HepG2 (cell line): ENCODE results near the gene CHMP4B. TPM values are rescaled to one million over a fixed set of nuclear protein-coding genes. Genes with fewer than 3 reads are reported as not detected.
A peak's percentile ranks its signal among the peaks of the same experiment; 100 is the strongest.

Source experiments
- ATAC-seq: fragments of 200-7000 bp; cut with Tn5 transposase; 3 replicates; pipeline ENCODE4 v1.9.1; 2020; ENCODE audit warnings: mild to moderate bottlenecking, moderate library complexity
- BruUV-seq: library from RNA; stranded (reverse); fragments of 400-500 nt; replicated peaks from 2 replicates; lab custom pipeline; 2021; lab: Mats Ljungman, UMichigan
- CTCF ChIA-PET: fragments of 300-600 bp; formaldehyde crosslinking; extraction: SDS; loops from one replicate; lab custom pipeline; 2021; ENCODE audit warnings: low total read pairs, inconsistent platforms, low intra/inter-chr PET ratio; lab: Yijun Ruan, JAX
- POLR2A ChIA-PET: fragments of 350-600 bp; sonication (Branson Sonifier 250); formaldehyde crosslinking; loops from one replicate; lab custom pipeline; 2020; ENCODE audit warnings: antibody characterized with exemption, inconsistent platforms; lab: Yijun Ruan, JAX
- DNase-seq: peaks from one replicate; pipeline ENCODE4 v3.0.0-alpha.2; 2015; ENCODE audit warnings: low spot score
- FAIRE-seq: peaks from 3 replicates; lab custom pipeline; 2011; peaks lifted over from hg19 to GRCh38; lab: Jason Lieb, UNC
- H2AFZ ChIP-seq: one replicate; pipeline ENCODE4 v1.6.1; 2011; ENCODE audit warnings: low read length, inconsistent platforms
- H3K27ac ChIP-seq: fragments of 300-600 bp; 3 replicates; pipeline ENCODE4 v1.8.0; 2011; ENCODE audit warnings: mixed run types, mild to moderate bottlenecking, mixed read lengths, low read length, inconsistent platforms; ENCODE audit not compliant: insufficient read depth; ENCODE audit errors: extremely low read length
- H3K27me3 ChIP-seq, 2 experiments: fragments of 200-600 bp in 1 of 2; 2 replicates in 1 of 2; 3 replicates in 1 of 2; pipeline versions ENCODE4 v1.6.0 to v1.8.0; 2011; ENCODE audit warnings: low read length in 2 of 2, mild to moderate bottlenecking in 2 of 2, moderate library complexity in 2 of 2, inconsistent platforms in 1 of 2; ENCODE audit not compliant: insufficient read depth in 2 of 2, control insufficient read depth in 1 of 2
- H3K36me3 ChIP-seq, 2 experiments: fragments of 200-600 bp in 1 of 2; replicated peaks in 1 of 2; 2 replicates in 1 of 2; 3 replicates in 1 of 2; pipeline versions ENCODE4 v1.5.1 to v1.8.0; 2011; ENCODE audit warnings: low read length in 2 of 2, inconsistent platforms in 1 of 2; ENCODE audit not compliant: insufficient read depth in 2 of 2, control insufficient read depth in 1 of 2
- H3K4me1 ChIP-seq: 2 replicates; pipeline ENCODE4 v1.5.1; 2012; ENCODE audit warnings: low read length, inconsistent platforms; ENCODE audit not compliant: insufficient read depth
- H3K4me2 ChIP-seq: 2 replicates; pipeline ENCODE4 v1.6.0; 2011; ENCODE audit warnings: low read depth, low read length, inconsistent platforms
- H3K4me3 ChIP-seq, 3 experiments: fragments of 200-600 bp in 1 of 3; sonication (generic), shearing (Covaris generic) in 1 of 3; replicated peaks in 1 of 3; 2 replicates each; pipeline ENCODE4 v1.5.1; 2011 to 2016; ENCODE audit warnings: low read length in 3 of 3, inconsistent platforms in 2 of 3, low read depth in 2 of 3, mild to moderate bottlenecking in 2 of 3, control low read depth in 1 of 3, mixed read lengths in 1 of 3; ENCODE audit not compliant: insufficient read depth in 1 of 3
- H3K79me2 ChIP-seq: one replicate; pipeline ENCODE4 v1.6.1; 2011; ENCODE audit warnings: low read length, inconsistent platforms; ENCODE audit not compliant: insufficient read depth
- H3K9ac ChIP-seq: 2 replicates; pipeline ENCODE4 v1.6.0; 2011; ENCODE audit warnings: mild to moderate bottlenecking, low read depth, low read length, inconsistent platforms; ENCODE audit not compliant: insufficient read depth
- H3K9me3 ChIP-seq: 2 replicates; pipeline ENCODE4 v1.5.1; 2012; ENCODE audit warnings: mild to moderate bottlenecking, low read length
- H4K20me1 ChIP-seq: 2 replicates; pipeline ENCODE4 v1.6.0; 2011; ENCODE audit warnings: inconsistent platforms, mild to moderate bottlenecking, low read length, moderate library complexity; ENCODE audit not compliant: insufficient read depth
- ARNT2 ChIP-seq: sonication (generic); formaldehyde crosslinking; IDR thresholded peaks from 2 replicates; pipeline ENCODE4 v1.8.0; 2022; ENCODE audit warnings: mild to moderate bottlenecking, low read depth, missing genetic modification reagents, moderate library complexity
- FOXO1 ChIP-seq: sonication (generic); formaldehyde crosslinking; IDR thresholded peaks from 2 replicates; pipeline ENCODE4 v1.4.0; 2020; ENCODE audit warnings: missing genetic modification reagents
- GABPA ChIP-seq, 2 experiments: IDR thresholded peaks; 2 replicates each; pipeline ENCODE4 v1.6.1; 2011 to 2016; ENCODE audit warnings: low read depth in 2 of 2, low read length in 1 of 2, missing biosample characterization in 1 of 2, missing genetic modification characterization in 1 of 2
- HINFP ChIP-seq: sonication (generic); formaldehyde crosslinking; IDR thresholded peaks from 2 replicates; pipeline ENCODE4 v1.4.0; 2020; ENCODE audit warnings: low read depth, mild to moderate bottlenecking, missing genetic modification reagents
- IKZF5 ChIP-seq: IDR thresholded peaks from 2 replicates; pipeline ENCODE4 v1.6.1; 2018; ENCODE audit warnings: missing genetic modification reagents, mild to moderate bottlenecking, missing compliant biosample characterization
- MED1 ChIP-seq: sonication (generic); formaldehyde crosslinking; IDR thresholded peaks from 2 replicates; pipeline ENCODE4 v1.4.0; 2020; ENCODE audit warnings: missing genetic modification reagents
- MLLT10 ChIP-seq: sonication (generic); formaldehyde crosslinking; IDR thresholded peaks from 2 replicates; pipeline ENCODE4 v1.4.0; 2020; ENCODE audit warnings: missing genetic modification reagents
- MYNN ChIP-seq: sonication (generic); formaldehyde crosslinking; IDR thresholded peaks from 2 replicates; pipeline ENCODE4 v1.4.0; 2020; ENCODE audit warnings: mild to moderate bottlenecking, low read depth, missing genetic modification reagents
- NFKB2 ChIP-seq: sonication (generic); formaldehyde crosslinking; IDR thresholded peaks from 2 replicates; pipeline ENCODE4 v1.4.0; 2020; ENCODE audit warnings: missing genetic modification reagents, borderline replicate concordance
- PCBP1 ChIP-seq: fragments of 200-400 bp; formaldehyde crosslinking; IDR thresholded peaks from 2 replicates; pipeline ENCODE4 v1.6.1; 2017; ENCODE audit warnings: mild to moderate bottlenecking, low read depth, low read length, borderline replicate concordance
- RARG ChIP-seq: sonication (generic); formaldehyde crosslinking; IDR thresholded peaks from 2 replicates; pipeline ENCODE4 v1.4.0; 2020; ENCODE audit warnings: low read depth, mild to moderate bottlenecking, missing genetic modification reagents
- SNAPC2 ChIP-seq: sonication (generic); formaldehyde crosslinking; IDR thresholded peaks from 2 replicates; pipeline ENCODE4 v1.8.1; 2022; ENCODE audit warnings: mild to moderate bottlenecking, missing genetic modification reagents
- SOX5 ChIP-seq: IDR thresholded peaks from 2 replicates; pipeline ENCODE4 v1.6.1; 2016; ENCODE audit warnings: borderline replicate concordance
- SRSF4 ChIP-seq: fragments of 200-400 bp; formaldehyde crosslinking; IDR thresholded peaks from one replicate; pipeline ENCODE4 v1.6.1; 2018; ENCODE audit warnings: mild to moderate bottlenecking, low read depth, low read length, moderate library complexity; ENCODE audit not compliant: poor library complexity, severe bottlenecking
- SRSF9 ChIP-seq: fragments of 200-400 bp; formaldehyde crosslinking; IDR thresholded peaks from 2 replicates; pipeline ENCODE4 v1.6.1; 2018; ENCODE audit warnings: borderline replicate concordance, mild to moderate bottlenecking, low read depth, low read length; ENCODE audit not compliant: insufficient read depth, poor library complexity, severe bottlenecking
- ZNF317 ChIP-seq: sonication (generic); formaldehyde crosslinking; IDR thresholded peaks from 2 replicates; pipeline ENCODE4 v1.5.0; 2020; ENCODE audit warnings: mild to moderate bottlenecking, missing genetic modification reagents
- ZNF331 ChIP-seq: sonication (generic); formaldehyde crosslinking; IDR thresholded peaks from 2 replicates; pipeline ENCODE4 v1.4.0; 2020; ENCODE audit warnings: missing genetic modification reagents
- ZNF451 ChIP-seq: sonication (generic); formaldehyde crosslinking; IDR thresholded peaks from 2 replicates; pipeline ENCODE4 v1.5.0; 2020; ENCODE audit warnings: mild to moderate bottlenecking, missing genetic modification reagents
- ZNF543 ChIP-seq: sonication (generic); formaldehyde crosslinking; IDR thresholded peaks from 2 replicates; pipeline ENCODE4 v1.4.0; 2020; ENCODE audit warnings: mild to moderate bottlenecking, missing genetic modification reagents
- ZNF777 ChIP-seq: sonication (generic); formaldehyde crosslinking; IDR thresholded peaks from 2 replicates; pipeline ENCODE4 v1.4.0; 2020; ENCODE audit warnings: missing genetic modification reagents
- WGBS: methylation state at CpG from one replicate; pipeline ENCODE4 v1.1.6; 2017; ENCODE audit warnings: low lambda C conversion rate; 5-methylcytosine and 5-hydroxymethylcytosine counted together
- in situ Hi-C: cut with HindIII; loops from 2 replicates; pipeline ENCODE4 v1.10.0; 2017; ENCODE audit warnings: low pct_unique_long_range_greater_than_20kb; ENCODE audit not compliant: extremely low pct_ligation_motif_present
- intact Hi-C: fragments of 100-400 bp; cut with micrococcal nuclease; formaldehyde crosslinking; loops from one replicate; pipeline ENCODE4 v1.10.0; 2022; ENCODE audit not compliant: unreplicated experiment
- polyA plus RNA-seq, 8 experiments: library from polyadenylated mRNA; depleted of rRNA in 3 of 8; stranded (reverse) in 7 of 8; unstranded in 1 of 8; fragments of >200 nt; fragmentation: Illumina TruSeq in 4 of 8; extraction: Trizol in 4 of 8; gene quantifications; 2 replicates each; pipeline versions ENCODE4 v1.2.1 to v1.2.3, GENCODE V29; 2011 to 2016; ENCODE audit warnings: low read depth in 4 of 8, missing spikeins in 1 of 8, mixed read lengths in 1 of 8; ENCODE audit not compliant: insufficient read depth in 1 of 8
- total RNA-seq, 5 experiments: library from RNA; depleted of rRNA; stranded (reverse); fragments of >200 nt; fragmentation: Illumina TruSeq; extraction: Trizol; gene quantifications; 2 replicates each; pipeline ENCODE4 v1.2.3, GENCODE V29; 2016; ENCODE audit warnings: low read depth in 1 of 5

The CHMP4B gene
- total and polyA plus RNA-seq, 2 of the 13 experiments (the other 11 are each of a cell fraction or from before 2014, with no cell fraction given) = 40.1 to 45.6 TPM

GRCh38 chr20:33783256-33783655 lies 27.9 kb upstream of the CHMP4B start:
- ChIA-PET CTCF (no interaction called here), POLR2A (no interaction called here)
- 73% methylated on average over 5 of the region's 5 CpGs for WGBS
- H3K4me2 ChIP-seq = no peak overlapping the region
- H3K4me1 ChIP-seq = peaks cover 10% of the 10 kb centered on the region
- FAIRE-seq (no peak), DNase-seq (no peak), ATAC-seq (no peak)
- H4K20me1 ChIP-seq = no peaks in the 10 kb centered on the region
- TF ChIP-seq FOXO1 (CRISPR knock-in tag) (no peak), MED1 (CRISPR knock-in tag) (no peak), ZNF777 (CRISPR knock-in tag) (no peak), ZNF451 (CRISPR knock-in tag) (no peak), HINFP (no peak), MYNN (CRISPR knock-in tag) (no peak), SRSF9 (no peak), ZNF317 (CRISPR knock-in tag) (no peak), ZNF543 (CRISPR knock-in tag) (no peak)
- in situ Hi-C loops = no loop called here
- H2AFZ ChIP-seq = no peak overlapping the region
- H3K79me2 ChIP-seq = no peaks in the 10 kb centered on the region
- no TSS peak for BruUV-seq
- H3K9me3 ChIP-seq = no peaks in the 10 kb centered on the region
- no peaks in the 10 kb centered on the region for H3K27me3 ChIP-seq
- H3K27ac ChIP-seq = no peak overlapping the region
- no peaks in the 10 kb centered on the region for H3K36me3 ChIP-seq
- no peak overlapping the region for H3K9ac ChIP-seq
- intact Hi-C loops = no loop called here
- no peak overlapping the region for H3K4me3 ChIP-seq

- H3K27ac ChIP-seq = no peak overlapping the region
- POLR2A ChIA-PET = no interaction called here
- no peaks in the 10 kb centered on the region for H4K20me1 ChIP-seq
- FAIRE-seq (no peak), ATAC-seq (no peak), DNase-seq (no peak)
- WGBS = 81% methylated on average over 5 of the region's 5 CpGs
- no TSS peak for BruUV-seq
- no peak overlapping the region for H3K4me2 ChIP-seq
- H3K9ac ChIP-seq = no peak overlapping the region
- CTCF ChIA-PET = no interaction called here
- no peak overlapping the region for H3K4me3 ChIP-seq
- H3K36me3 ChIP-seq = no peaks in the 10 kb centered on the region
- H2AFZ ChIP-seq = no peak overlapping the region
- intact Hi-C loops = no loop called here
- H3K79me2 ChIP-seq = no peaks in the 10 kb centered on the region
- H3K9me3 ChIP-seq = no peaks in the 10 kb centered on the region
- H3K4me1 ChIP-seq = peaks cover 4% of the 10 kb centered on the region
- in situ Hi-C loops = no loop called here
- H3K27me3 ChIP-seq = no peaks in the 10 kb centered on the region
- no peak for TF ChIP-seq IKZF5 (CRISPR knock-in tag)
- no peak for TF ChIP-seq MLLT10 (CRISPR knock-in tag)
- TF ChIP-seq SOX5 (CRISPR knock-in tag) = no peak
- TF ChIP-seq GABPA (IDR thresholded peaks at IDR 0.05; ENCODE audit: low read depth, low read length) = no peak
- TF ChIP-seq GABPA (CRISPR knock-in tag; IDR thresholded peaks at IDR 0.05; ENCODE audit: low read depth) = no peak
- no peak for TF ChIP-seq SRSF4
- no peak for TF ChIP-seq SNAPC2 (CRISPR knock-in tag)
- TF ChIP-seq ZNF331 = no peak
- no peak for TF ChIP-seq NFKB2
- TF ChIP-seq RARG (CRISPR knock-in tag) = no peak
- no peak for TF ChIP-seq ARNT2 (CRISPR knock-in tag)
- TF ChIP-seq PCBP1 = 0 out of 2 replicates have a peak, but pooled peaks have one; percentile 56
Observed at GRCh38 chr20:33783818-33784217, 27.3 kb upstream of the CHMP4B start.
